HCT116 (cell line): Measurements from ENCODE around the gene AP1S1. TPM values are rescaled to one million over a fixed set of nuclear protein-coding genes. Genes with fewer than 3 reads are reported as not detected.

Experiments used
- ATAC-seq: fragments of 200-7000 bp; cut with Tn5 transposase; 2 replicates; pipeline ENCODE4 v1.9.1; 2020; ENCODE audit warnings: mild to moderate bottlenecking, moderate library complexity
- BruUV-seq: library from RNA; stranded (reverse); fragments of 400-500 nt; replicated peaks from 2 replicates; lab custom pipeline; 2021; lab: Mats Ljungman, UMichigan
- CTCF ChIA-PET: fragments of 300-600 bp; sonication (Branson Sonifier 250); formaldehyde crosslinking; loops from one replicate; lab custom pipeline; 2021; ENCODE audit warnings: antibody characterized with exemption; lab: Charles Lee
- POLR2A ChIA-PET: fragments of 300-600, 350-600 bp; sonication (Branson Sonifier 250); formaldehyde crosslinking; loops from one replicate; lab custom pipeline; 2021; ENCODE audit warnings: antibody characterized with exemption; lab: Charles Lee
- RAD21 ChIA-PET, 2 experiments: fragments of 300-600 bp; sonication (Branson Sonifier 250); formaldehyde crosslinking; loops; one replicate each; lab custom pipeline; 2023; ENCODE audit warnings: low total read pairs in 2 of 2; ENCODE audit not compliant: uncharacterized antibody in 2 of 2, unreplicated experiment in 2 of 2, low non-redundant PET in 1 of 2; lab: Charles Lee
- DNase-seq: peaks from one replicate; pipeline ENCODE4 v3.0.0-alpha.2; 2010; ENCODE audit warnings: low read depth, low spot score
- H2AFZ ChIP-seq: fragments of 200-600 bp; shearing (Covaris generic), sonication (generic); 2 replicates; pipeline ENCODE4 v1.6.1; 2017; ENCODE audit warnings: low read depth, mixed run types, mixed read lengths, antibody characterized with exemption, low read length; ENCODE audit not compliant: poor library complexity, severe bottlenecking
- H3K27ac ChIP-seq: 2 replicates; pipeline ENCODE4 v1.5.1; 2012; ENCODE audit warnings: low read depth, low read length
- H3K27me3 ChIP-seq: fragments of 200-600 bp; sonication (generic); 2 replicates; pipeline ENCODE4 v1.6.1; 2016; ENCODE audit warnings: mixed run types, low read length, mixed read lengths; ENCODE audit not compliant: insufficient read depth
- H3K36me3 ChIP-seq, 2 experiments: fragments of 200-500 bp in 1 of 2; fragments of 200-600 bp in 1 of 2; sonication (Bioruptor generic) in 1 of 2; sonication (generic) in 1 of 2; 2 replicates each; pipeline versions ENCODE4 v1.5.1 to v1.6.1; 2014 to 2016; ENCODE audit warnings: low read length in 2 of 2, inconsistent platforms in 1 of 2, mixed read lengths in 1 of 2, mixed run types in 1 of 2; ENCODE audit not compliant: insufficient read depth in 2 of 2, control insufficient read depth in 1 of 2
- H3K4me1 ChIP-seq, 2 experiments: fragments of 200-600 bp in 1 of 2; sonication (generic) in 1 of 2; 2 replicates each; pipeline versions ENCODE4 v1.5.1 to v1.6.1; 2012 to 2017; ENCODE audit warnings: low read length in 2 of 2, inconsistent platforms in 1 of 2, mild to moderate bottlenecking in 1 of 2, mixed read lengths in 1 of 2, mixed run types in 1 of 2, moderate library complexity in 1 of 2; ENCODE audit not compliant: insufficient read depth in 2 of 2, control insufficient read depth in 1 of 2
- H3K4me2 ChIP-seq: fragments of 200-600 bp; sonication (generic); 2 replicates; pipeline ENCODE4 v1.6.1; 2017; ENCODE audit warnings: mixed run types, low read length, mixed read lengths
- H3K4me3 ChIP-seq, 2 experiments: fragments of 200-600 bp in 1 of 2; sonication (generic) in 1 of 2; replicated peaks in 1 of 2; 2 replicates each; pipeline ENCODE4 v1.5.1; 2011 to 2016; ENCODE audit warnings: low read length in 2 of 2, control low read depth in 1 of 2, low read depth in 1 of 2, mild to moderate bottlenecking in 1 of 2, mixed read lengths in 1 of 2, mixed run types in 1 of 2
- H3K79me2 ChIP-seq: fragments of 200-600 bp; sonication (generic); 2 replicates; pipeline ENCODE4 v1.6.1; 2017; ENCODE audit warnings: mild to moderate bottlenecking, mixed run types, low read length, moderate library complexity, mixed read lengths; ENCODE audit not compliant: insufficient read depth
- H3K9ac ChIP-seq: fragments of 200-600 bp; sonication (generic); 2 replicates; pipeline ENCODE4 v1.6.1; 2016; ENCODE audit warnings: low read length, mixed read lengths
- H3K9me2 ChIP-seq: fragments of 200-600 bp; sonication (generic), shearing (Covaris generic); 2 replicates; pipeline ENCODE4 v1.6.1; 2017; ENCODE audit warnings: mixed run types, mild to moderate bottlenecking, moderate library complexity; ENCODE audit not compliant: insufficient read depth
- H3K9me3 ChIP-seq, 2 experiments: fragments of 200-500 bp in 1 of 2; fragments of 200-600 bp in 1 of 2; sonication (Bioruptor generic) in 1 of 2; sonication (generic) in 1 of 2; 2 replicates each; pipeline ENCODE4 v1.6.1; 2014 to 2017; ENCODE audit warnings: low read length in 2 of 2, mixed read lengths in 2 of 2, inconsistent platforms in 1 of 2, low read depth in 1 of 2, mild to moderate bottlenecking in 1 of 2, mixed run types in 1 of 2, moderate library complexity in 1 of 2; ENCODE audit not compliant: control insufficient read depth in 1 of 2, insufficient read depth in 1 of 2
- H4K20me1 ChIP-seq: fragments of 200-600 bp; sonication (generic), shearing (Covaris generic); 2 replicates; pipeline ENCODE4 v1.6.1; 2017; ENCODE audit warnings: mixed run types, mild to moderate bottlenecking, moderate library complexity; ENCODE audit not compliant: insufficient read depth
- CEBPB ChIP-seq: IDR thresholded peaks from 2 replicates; pipeline ENCODE4 v1.6.1; 2012; ENCODE audit warnings: low read depth
- EZH2phosphoT487 ChIP-seq: fragments of 200-600 bp; IDR thresholded peaks from 2 replicates; pipeline ENCODE4 v1.6.1; 2018; ENCODE audit warnings: antibody characterized with exemption, borderline replicate concordance
- FOSL1 ChIP-seq: IDR thresholded peaks from 2 replicates; pipeline ENCODE4 v1.6.1; 2012; ENCODE audit warnings: low read depth
- JUND ChIP-seq: IDR thresholded peaks from 2 replicates; pipeline ENCODE4 v1.6.1; 2012
- POLR2AphosphoS5 ChIP-seq: IDR thresholded peaks from 2 replicates; pipeline ENCODE4 v1.6.1; 2011; ENCODE audit warnings: mild to moderate bottlenecking, low read depth, low read length, moderate library complexity
- SIN3A ChIP-seq: IDR thresholded peaks from 2 replicates; pipeline ENCODE4 v1.6.1; 2012; ENCODE audit warnings: low read depth
- SRF ChIP-seq: IDR thresholded peaks from 2 replicates; pipeline ENCODE4 v1.6.1; 2012; ENCODE audit warnings: low read depth
- TCF7L2 ChIP-seq: IDR thresholded peaks from 2 replicates; pipeline ENCODE4 v1.7.0; 2011; ENCODE audit warnings: borderline replicate concordance, inconsistent platforms; ENCODE audit not compliant: insufficient read depth, insufficient read length; ENCODE audit errors: extremely low read depth
- YY1 ChIP-seq: IDR thresholded peaks from 2 replicates; pipeline ENCODE4 v1.6.1; 2011; ENCODE audit warnings: low read length, low read depth, moderate library complexity, mild to moderate bottlenecking; ENCODE audit not compliant: insufficient replicate concordance; ENCODE audit errors: extremely low read depth
- ZFX ChIP-seq: fragments of 450-650 bp; IDR thresholded peaks from 2 replicates; pipeline ENCODE4 v1.6.1; 2017
- intact Hi-C: fragments of 100-400 bp; cut with micrococcal nuclease; formaldehyde crosslinking; loops from 2 replicates; pipeline ENCODE4 v1.10.0; 2022
- total RNA-seq: library from RNA; stranded (reverse); gene quantifications from one replicate; pipeline ENCODE4 v1.2.1, GENCODE V29; 2021; ENCODE audit not compliant: unreplicated experiment
- TF ChIP-seq, protein P1 (sequence below): IDR thresholded peaks from 2 replicates; pipeline ENCODE4 v1.6.1; 2012; ENCODE audit warnings: low read depth

Gene AP1S1
- total RNA-seq, 1 experiment from 2014 or later, result 130 TPM

DNA sequence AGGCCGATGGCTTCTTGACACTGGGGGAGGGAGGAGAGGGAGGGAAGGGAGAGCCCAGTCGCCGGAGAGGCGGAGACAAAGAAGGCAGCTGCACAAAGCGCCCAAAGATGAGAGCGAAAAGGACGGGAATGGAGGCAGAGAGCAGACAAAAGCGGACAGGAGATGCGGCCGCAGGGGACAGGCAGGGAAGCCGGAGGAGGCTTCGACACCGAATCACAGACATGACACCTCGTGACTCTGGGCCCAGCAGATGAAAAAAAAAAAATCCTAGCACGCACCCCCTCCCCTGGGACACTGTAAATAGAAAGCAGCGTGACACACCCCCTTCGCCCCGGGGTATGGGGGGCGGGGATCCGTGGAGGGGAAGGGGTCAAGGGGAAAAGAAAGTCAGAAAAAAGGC, 24.8 kb downstream of the AP1S1 start:
- no peak for DNase-seq
- H3K9me2 ChIP-seq, result no peaks in the 10 kb centered on the region
- intact Hi-C loops, result no loop called here
- H3K27ac ChIP-seq, result no peak overlapping the region
- no peak overlapping the region for H2AFZ ChIP-seq
- no peaks in the 10 kb centered on the region for H3K27me3 ChIP-seq
- H3K9ac ChIP-seq, result no peak overlapping the region
- no peak for ATAC-seq
- POLR2A ChIA-PET, result no interaction called here
- H3K4me3 ChIP-seq, result no peak overlapping the region
- BruUV-seq, result no TSS peak
- H4K20me1 ChIP-seq, result no peaks in the 10 kb centered on the region
- no peaks in the 10 kb centered on the region for H3K36me3 ChIP-seq
- RAD21 ChIA-PET, result no interaction called here
- H3K79me2 ChIP-seq, result no peaks in the 10 kb centered on the region
- H3K9me3 ChIP-seq, result no peaks in the 10 kb centered on the region
- TF ChIP-seq CEBPB (no peak), YY1 (no peak), POLR2AphosphoS5 (no peak), SIN3A (no peak), FOSL1 (no peak), JUND (no peak), ZFX (no peak), EZH2phosphoT487 (no peak), SRF (no peak), TCF7L2 (no peak)
- TF ChIP-seq, protein P1, sequence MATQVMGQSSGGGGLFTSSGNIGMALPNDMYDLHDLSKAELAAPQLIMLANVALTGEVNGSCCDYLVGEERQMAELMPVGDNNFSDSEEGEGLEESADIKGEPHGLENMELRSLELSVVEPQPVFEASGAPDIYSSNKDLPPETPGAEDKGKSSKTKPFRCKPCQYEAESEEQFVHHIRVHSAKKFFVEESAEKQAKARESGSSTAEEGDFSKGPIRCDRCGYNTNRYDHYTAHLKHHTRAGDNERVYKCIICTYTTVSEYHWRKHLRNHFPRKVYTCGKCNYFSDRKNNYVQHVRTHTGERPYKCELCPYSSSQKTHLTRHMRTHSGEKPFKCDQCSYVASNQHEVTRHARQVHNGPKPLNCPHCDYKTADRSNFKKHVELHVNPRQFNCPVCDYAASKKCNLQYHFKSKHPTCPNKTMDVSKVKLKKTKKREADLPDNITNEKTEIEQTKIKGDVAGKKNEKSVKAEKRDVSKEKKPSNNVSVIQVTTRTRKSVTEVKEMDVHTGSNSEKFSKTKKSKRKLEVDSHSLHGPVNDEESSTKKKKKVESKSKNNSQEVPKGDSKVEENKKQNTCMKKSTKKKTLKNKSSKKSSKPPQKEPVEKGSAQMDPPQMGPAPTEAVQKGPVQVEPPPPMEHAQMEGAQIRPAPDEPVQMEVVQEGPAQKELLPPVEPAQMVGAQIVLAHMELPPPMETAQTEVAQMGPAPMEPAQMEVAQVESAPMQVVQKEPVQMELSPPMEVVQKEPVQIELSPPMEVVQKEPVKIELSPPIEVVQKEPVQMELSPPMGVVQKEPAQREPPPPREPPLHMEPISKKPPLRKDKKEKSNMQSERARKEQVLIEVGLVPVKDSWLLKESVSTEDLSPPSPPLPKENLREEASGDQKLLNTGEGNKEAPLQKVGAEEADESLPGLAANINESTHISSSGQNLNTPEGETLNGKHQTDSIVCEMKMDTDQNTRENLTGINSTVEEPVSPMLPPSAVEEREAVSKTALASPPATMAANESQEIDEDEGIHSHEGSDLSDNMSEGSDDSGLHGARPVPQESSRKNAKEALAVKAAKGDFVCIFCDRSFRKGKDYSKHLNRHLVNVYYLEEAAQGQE, result no peak
- H3K4me1 ChIP-seq, result peaks cover 10 to 15% of the 10 kb centered on the region in 2 experiments; a peak in 3 of 4 replicates
- no peak overlapping the region for H3K4me2 ChIP-seq
- CTCF ChIA-PET, result no interaction called here
